HG03135 (cell line): Measurements from ENCODE around the gene SLC41A1.
A peak's percentile ranks its signal among the peaks of the same experiment; 100 is the strongest.

Experiments used
- ATAC-seq: cut with Tn5 transposase; IDR thresholded peaks from one replicate; pipeline ENCODE4 v1.9.1; 2021; ENCODE audit warnings: mild to moderate bottlenecking, moderate library complexity; ENCODE audit not compliant: unreplicated experiment

SLC41A1 gene

DNA sequence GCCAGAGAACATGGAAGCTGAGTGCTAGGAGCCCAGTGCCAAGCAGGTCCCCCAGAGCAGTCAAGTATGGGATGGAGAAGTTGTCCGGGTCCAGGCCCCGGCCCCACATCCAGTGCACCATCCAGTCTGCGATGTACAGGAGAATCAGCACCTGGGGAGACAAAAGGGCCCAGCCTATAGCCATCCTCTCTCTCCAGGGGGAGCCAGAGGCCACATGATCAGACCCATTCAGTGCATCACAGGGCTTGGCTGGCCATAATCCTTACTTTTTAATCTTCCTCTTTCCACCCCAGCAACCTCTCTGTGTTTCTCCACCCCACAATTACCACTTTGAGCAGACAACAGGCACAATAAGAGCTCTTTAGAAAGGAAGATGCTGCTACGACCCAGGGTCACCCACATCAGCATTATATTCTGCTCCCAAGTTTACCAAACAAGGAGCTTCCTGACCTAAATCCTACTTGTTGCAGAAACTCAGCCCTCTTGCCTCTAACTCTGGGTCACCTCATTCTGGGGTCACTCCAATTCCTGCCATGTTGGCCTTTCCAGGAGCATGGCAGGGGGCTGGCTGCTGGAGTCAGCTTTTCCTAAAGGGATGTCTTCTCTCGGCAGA, 21.3 kb downstream of the SLC41A1 start:
- ATAC-seq, result no peak

DNA sequence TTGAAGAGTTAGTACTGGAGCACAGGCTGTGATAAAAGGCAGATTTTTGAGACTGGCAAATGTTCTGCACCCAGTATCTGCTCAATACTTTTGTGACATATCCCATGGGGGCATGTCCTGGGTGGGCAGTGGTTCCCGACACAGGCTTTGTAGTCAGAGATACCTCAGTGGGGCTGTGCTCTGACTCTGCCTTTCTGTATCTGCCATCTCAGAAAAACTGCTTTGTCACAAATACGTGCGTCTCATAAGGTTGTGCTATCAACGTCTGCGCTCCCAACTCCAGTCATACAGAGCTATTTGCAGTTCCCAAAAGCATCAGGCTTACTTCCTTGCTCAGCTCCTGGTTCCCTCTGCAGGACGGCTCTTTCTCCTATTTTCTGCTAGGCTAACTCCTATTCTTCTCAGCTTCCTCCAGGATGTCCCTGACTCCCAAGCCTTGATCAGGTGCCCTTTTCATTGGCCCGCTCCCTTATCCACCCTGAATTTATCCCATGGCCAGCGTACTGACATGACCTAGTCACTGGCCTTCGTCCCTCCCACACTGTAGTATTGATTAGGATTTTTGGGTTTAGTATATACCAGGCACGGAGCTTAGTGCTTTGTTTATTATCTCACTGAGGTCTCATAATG, 25.6 kb downstream of the SLC41A1 start:
- ATAC-seq, result no peak

DNA sequence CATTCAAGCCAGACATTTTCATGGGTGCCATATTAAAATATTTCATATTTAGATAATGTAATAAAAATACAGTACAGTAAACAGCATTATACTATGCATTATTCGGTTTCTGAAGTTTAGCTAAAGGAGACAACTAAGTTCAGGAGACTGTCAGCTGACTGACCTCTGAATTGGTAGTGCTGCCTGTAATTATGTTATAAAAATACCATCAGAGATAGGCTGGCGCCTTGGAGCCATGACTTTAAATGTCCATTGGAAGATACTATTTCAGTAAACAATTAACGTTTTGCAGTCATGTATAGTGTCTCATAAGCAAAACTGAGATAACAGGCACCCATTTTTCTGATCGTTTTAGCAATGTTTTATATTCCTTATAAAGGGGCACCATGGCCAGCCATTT, 26.4 kb downstream of the SLC41A1 start:
- no peak for ATAC-seq

DNA sequence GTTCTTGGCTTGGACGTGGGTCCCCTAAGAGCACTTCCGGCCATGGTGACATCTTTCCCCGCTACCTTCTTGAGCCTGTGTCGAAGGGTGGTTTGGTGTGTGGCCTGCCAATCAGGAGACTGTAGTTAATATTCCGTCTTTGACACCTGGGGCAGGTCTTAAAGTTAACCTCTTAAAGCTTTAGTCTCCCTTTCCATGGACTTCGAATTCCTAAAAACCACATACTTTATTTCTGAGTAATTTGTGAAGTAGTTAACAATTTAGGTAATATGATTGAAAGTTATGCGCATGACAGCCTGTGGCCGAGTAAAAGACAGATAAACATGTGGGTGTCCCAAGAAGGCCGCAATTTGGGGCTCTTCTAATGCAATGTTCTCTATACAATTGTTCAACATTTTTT, 27.6 kb downstream of the SLC41A1 start:
- no peak for ATAC-seq

DNA sequence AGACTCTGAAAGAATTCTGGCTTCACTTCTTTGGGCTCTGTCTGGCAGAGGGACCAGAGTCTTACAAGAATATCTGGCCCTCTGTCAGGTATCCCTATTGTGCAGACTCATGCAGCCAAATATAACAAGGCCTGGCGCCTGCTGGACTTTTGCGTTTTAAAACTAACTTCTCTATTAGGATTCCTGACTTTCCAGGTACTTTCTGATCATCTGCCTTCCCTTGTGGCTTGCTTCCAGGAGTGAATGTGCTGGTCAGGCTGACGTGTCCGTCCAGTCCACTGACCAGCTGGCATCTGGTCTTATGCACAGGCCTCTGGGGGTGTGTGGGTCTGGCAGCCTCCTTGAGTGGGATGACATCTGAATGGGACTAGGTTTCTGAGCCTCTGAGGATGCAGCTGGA, 29.1 kb downstream of the SLC41A1 start:
- ATAC-seq, result no peak

DNA sequence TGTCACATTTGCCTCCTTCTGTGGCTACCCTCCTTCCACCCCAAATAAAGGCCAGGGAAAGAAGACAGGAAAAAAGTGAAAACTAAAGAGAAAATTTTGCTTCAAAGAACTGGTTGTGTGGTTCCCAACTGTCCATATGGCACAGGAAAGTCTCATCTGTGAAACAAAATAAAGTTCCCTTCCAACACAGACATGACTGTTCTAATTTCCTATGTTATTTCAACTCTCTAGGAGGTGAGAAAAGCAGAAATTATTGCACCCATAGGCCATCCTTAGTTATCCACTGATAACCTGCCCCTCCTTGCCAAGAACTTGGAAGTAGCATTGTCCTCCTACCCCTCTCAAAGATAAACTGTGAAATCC, 29.6 kb downstream of the SLC41A1 start:
- no peak for ATAC-seq

DNA sequence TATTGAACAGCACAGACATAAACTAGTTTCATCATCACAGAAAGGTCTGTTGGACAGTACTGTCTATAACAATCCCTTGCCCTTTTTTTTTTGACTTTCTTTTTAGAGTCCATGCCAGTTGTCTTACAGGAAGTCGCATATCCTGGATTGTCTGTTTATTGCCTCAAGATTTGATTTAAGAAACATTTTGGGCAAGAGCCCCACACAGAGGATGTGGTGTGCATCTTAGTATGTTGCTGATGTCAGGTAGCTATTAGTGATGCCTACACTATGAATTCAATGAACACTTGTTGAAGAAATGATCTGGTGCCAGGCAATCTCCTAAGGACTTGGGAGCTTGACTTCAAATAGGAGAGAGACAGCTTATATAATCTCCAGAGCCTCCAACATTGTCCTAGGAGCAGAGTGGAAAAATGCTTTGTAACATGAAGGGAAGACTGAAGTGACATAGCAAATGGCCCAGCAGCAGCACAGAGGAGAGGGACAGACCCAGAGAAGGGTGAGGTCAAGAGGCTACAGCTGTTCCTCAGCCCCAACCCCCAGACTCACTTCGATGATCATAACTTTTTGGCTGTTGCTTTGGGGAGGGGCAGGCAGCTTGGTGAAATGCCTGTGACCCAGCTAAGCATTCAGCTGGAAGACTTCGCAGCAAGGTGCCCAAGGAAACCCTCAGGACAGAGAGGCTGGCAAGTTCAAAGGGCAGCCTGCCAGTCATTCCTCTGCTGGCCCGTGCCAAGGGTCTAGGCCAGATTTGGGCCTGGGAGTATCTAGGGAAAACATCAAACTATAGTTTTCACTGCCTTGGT, 30.2 kb downstream of the SLC41A1 start:
- no peak for ATAC-seq

DNA sequence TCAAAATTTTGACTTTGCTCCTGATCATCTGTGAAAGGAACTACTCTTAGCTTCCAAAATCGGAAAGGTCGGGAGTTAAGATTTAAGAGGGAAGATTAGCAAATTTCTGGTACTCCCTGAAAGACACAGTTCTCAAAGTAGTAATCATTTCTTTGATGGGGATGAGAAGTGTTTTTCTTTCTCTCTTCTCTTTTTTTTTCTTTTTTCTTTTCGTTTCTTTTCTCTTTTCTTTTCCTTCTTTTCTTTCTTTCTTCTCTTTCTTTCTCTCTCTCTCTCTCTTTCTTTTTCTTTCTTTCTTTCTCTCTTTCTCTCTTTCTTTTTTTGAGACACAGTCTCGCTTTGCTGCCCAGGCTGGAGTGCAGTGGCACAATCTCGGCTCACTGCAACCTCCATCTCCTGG, 32.7 kb downstream of the SLC41A1 start:
- ATAC-seq, result no peak

DNA sequence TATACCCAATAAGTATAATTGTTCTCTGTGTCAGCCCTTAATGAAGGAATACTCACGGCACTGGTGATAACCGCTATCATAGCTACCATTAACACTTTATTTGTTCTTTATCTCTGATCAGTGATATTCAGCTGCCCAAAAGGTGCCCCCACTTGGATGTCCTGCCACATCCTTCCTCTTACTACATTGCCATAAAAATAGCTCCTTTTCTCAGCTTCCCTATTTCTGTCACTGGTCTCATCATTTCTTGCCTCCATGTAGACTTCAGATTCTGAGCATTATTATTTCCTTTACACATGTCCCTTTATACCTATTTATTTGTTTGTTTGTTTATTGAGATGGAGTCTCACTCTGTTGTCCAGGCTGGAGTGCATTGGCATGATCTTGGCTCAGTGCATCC, 35.0 kb downstream of the SLC41A1 start:
- ATAC-seq, result no peak

DNA sequence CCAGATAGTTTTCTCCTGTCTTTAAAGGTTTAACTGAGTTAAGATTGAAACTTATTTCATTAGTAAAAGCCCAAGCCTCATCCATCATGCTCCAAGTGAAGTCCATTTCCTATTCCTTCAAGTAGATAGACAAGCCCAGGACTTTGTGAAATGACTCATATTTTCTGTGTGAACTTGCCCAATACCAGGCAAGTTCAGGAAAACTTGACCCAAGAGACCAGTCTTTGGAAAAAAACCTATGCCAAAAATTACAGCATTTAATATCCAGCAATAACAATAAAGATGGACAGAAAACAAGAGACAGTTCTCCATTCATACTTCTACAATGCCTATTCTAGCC, 37.3 kb downstream of the SLC41A1 start:
- no peak for ATAC-seq

DNA sequence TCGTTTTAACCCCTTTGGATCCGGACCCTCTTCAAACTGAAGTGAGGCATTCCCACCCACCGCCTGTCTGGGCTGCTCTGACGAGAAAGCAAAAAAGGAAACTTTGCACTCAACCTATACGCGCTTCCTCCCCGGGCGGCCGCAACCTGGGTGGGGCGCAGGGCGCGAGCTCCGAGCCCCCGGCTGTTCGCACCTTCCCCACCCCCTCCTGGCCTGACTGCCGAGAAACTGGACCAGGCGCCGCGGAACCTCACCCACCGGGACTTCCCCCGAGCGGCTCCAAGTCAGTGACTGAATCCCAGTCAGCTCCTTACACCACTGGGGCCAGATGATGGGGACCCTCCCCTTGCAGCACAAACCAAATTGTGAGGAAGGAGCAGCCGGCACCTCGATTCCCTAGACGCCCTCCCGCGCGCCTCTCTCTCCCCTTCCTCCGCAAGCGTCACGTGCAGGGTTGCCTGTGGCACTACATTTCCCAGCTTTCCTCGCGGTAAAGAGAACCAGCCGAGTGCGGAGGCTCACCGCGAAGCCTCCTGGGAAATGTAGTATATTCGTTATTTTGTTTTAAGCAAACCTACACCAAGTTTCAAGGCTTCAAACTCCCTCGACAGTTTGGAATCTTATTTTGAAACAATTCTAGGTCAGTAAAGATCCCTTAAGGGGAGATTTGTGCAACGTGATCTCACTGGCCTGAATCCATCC, 37.8 kb downstream of the SLC41A1 start, which contains the start of gene RAB29:
Gene RAB29 (minus strand): TSS at position 468 of the 702 bp plus-strand sequence. CDS start 526 bp downstream, outside the sequence.
- peak; percentile 76 for ATAC-seq

DNA sequence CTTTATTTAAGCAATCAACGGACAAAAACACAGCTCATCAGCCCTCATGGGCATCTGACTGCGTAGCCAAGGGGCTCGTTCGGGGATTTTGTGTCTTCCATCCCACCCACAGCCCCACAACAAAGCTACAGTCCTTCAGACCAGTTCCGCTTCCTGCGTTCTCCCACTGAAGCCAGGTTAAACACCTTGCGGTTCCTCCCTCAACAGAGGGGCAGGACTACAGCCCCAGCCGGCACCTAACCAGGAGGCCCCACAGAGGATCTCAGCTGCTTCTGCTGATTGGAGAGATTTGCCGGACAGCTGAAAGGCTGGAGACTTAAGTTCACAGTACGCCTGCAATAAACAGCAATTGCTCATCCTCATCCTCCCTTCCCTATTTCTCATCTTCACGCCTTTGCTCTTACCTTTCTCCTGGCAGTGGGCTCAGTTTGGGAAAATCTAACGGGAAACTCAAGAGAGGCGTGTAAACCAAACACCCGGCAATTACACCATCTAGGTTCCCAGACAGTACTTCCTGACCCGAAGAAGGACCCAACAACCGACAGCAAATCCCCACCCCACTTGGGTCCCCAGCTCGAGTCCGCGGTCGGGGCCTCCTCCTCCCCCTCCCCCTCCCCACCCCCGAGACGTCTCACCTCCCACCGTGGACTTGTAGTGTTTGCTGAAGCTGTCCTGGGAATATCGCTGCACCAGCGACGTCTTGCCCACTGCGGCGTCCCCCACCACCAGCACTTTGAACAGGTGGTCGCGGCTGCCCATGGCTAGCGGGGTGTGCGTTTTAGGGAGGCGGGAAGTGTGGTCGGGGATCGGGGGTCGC, 38.6 kb downstream of the SLC41A1 start:
- ATAC-seq, result no peak

DNA sequence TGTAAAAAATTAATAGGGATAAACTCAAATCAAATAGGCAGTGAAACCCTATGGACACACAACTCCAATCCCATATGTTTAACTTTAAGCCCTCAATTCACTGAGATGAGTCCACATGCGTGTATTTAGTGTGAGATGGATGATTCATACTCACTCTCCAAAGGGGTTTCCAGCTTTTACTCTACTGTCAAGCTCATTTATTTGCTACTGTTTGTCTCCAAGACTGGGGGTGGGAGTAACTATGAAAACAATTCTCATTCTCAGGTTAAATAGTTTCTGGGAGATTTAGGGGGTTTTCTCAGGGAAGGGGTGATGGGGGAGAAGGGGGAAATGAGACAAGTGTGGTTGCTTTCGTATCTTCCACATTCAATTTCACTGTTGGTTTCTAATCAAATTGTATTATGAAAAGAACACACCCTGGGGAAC, 40.4 kb downstream of the SLC41A1 start:
- no peak for ATAC-seq

DNA sequence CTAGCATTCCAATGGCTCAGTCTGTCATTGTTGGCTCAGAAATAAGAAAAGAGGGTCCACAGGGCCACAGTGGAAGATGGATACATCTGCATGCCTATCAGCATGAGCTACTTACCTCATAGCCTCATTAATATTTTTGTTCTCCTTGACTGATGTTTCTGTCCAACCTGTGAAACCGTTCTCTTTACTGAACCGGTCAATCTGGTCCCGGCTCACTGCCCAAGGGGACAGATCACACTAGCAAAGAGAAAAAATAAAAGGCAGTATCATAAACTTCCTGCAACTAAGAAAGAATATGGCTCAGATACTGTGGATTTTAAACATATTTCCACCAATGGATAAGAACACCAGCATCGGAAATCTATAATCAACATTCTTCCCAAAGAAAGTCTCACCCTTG, 42.4 kb downstream of the SLC41A1 start:
- no peak for ATAC-seq

DNA sequence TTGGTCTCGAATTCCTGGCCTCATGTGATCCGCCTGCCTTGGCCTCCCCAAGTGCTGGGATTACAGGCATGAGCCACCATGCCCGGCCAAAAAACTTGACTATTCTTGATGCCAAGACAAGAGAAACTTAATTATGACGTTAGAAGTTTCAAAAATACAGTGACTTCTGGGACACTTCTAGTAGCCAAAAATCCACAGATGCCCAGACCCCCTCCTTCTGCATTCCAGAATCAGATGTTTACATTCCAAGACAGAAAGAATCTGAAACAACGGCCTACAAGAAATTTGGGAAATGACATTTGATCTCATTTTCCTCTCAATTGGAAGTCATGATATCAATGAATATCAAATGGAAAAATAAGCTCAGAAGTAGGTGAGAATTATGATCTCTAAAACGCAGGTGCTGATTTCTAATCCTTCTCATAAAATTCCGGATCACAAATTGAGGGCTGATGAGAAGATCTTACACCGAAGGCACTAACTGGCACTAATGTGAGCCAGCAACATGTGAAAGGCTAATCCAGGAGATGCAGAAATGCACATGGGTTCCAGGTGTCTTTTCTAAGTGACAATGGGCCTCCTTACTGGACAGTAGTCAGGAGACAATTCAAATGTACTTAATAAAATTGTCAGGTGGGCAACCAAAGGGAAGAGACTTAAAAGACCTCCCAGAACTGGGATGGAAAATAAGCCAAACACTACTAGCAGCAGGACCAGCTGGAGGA, 43.2 kb downstream of the SLC41A1 start:
- ATAC-seq, result no peak

DNA sequence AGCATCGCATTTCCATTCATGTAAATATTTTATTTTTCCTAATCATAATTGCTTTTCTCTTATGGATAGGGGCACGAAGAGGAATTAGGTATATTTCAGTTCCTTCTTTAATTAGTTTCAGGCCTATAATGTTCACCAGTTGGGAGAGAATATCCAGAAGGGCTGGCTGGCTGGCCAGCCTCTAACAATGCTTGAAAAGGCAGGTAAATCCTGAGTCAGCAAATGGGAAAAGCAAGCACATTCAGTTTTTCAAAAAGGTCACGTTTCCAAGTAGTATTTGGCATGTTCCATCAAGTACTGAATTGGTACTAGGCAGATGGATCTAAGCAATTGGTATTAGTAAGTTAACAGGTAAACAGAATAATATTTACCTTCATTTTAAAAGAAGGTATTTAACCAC, 45.8 kb downstream of the SLC41A1 start:
- no peak for ATAC-seq

DNA sequence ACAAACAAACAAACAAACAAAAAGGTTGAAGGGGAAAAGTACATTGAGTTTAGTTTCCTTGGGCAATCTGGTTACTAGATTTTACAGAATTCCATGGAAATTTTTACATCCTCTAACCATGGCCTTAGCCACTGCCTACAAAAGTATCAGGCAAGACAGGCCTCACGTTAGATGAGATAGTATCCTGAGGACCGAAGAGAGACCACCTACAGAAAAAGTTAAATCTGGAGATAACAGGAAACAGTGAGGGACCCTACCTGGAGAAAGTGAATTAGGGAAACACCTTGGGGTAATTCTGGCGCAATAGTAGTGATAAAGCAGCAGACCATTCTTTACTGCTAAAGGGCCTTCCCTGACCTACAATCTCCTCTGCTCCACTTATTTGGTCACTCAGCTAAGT, 46.4 kb downstream of the SLC41A1 start:
- no peak for ATAC-seq

DNA sequence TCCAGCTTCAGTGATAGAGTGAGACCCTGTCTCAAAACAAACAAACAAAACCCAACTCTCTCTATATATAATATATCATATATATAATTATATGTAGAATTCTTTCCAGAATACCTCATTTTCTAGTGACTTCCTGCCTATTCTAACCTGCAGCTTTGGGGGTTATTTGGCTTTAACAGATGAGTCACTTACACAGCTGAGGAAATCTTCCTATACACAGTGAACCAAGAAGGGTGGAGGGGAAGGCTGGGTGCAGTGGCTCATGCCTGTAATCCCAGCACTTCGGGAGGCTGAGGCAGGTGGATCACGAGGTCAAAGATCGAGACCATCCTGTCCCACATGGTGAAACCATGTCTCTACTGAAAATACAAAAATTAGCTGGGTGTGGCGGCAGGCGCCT, 47.0 kb downstream of the SLC41A1 start:
- no peak for ATAC-seq

DNA sequence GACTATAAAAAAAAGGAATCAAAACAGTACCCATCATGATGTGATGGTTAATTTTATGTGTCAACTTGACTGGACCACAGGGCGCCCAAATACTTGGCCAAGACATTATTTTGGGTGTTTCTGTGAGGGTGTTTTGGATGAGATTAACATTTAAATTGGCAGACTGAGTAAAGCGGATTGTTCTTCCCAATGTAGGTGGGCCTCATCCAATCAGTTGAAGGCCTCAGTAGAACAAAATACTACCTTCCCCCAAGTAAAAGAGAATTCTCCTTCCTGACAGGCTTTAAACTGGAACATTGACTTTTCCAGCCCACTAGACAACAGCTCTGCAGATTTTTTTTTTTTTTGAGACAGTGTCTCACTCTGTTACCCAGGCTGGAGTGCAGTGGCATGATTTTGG, 48.4 kb downstream of the SLC41A1 start:
- ATAC-seq, result no peak

DNA sequence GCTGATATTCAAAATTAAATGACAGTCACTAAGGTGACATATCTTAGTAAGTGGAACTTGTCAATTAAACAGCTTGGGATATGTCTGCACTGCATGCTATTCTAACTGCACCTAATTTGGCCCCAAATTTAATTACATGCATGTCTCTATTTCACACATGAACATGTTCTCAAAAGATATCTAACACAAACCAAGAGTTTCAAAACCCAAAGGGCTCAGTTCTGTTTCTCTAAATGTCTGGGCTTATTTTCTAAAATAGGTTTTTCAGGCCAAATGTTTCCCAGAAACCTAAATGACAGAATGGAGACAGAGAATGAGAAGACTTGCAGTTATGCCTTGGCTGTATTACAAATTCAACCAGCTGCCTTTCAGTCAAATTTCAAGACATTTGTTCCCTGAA, 49.0 kb downstream of the SLC41A1 start:
- no peak for ATAC-seq
